Measurements from ENCODE around the gene GPR155. TPM values are rescaled to one million over a fixed set of nuclear protein-coding genes. Genes with fewer than 3 reads are reported as not detected.
A peak's percentile ranks its signal among the peaks of the same experiment; 100 is the strongest.

Gene GPR155
- total and polyA plus RNA-seq, 2 donors from 2014 or later: 7.6 to 8.1 TPM

GRCh38 chr2:174477759-174478158 is 9.1 kb downstream of the GPR155 start:
- DNase-seq (no peak), FAIRE-seq (no peak)
- Histone ChIP-seq H3K27me3 (ENCODE audit: control insufficient read depth, insufficient read depth, low read length) (no peaks in the 10 kb centered on the region), H3K9ac (ENCODE audit: low read length in 3 of 3) (no peak overlapping the region), H3K27ac (ENCODE audit: low read depth in 2 of 2, low read length in 2 of 2) (no peak overlapping the region), H3K4me1 (ENCODE audit: control insufficient read depth in 2 of 3, insufficient read depth in 2 of 3, low read depth in 1 of 3, low read length in 3 of 3) (peaks cover 0 to 4% (median 0%) of the 10 kb centered on the region in 3 donors), H3K36me3 (ENCODE audit: control insufficient read depth in 2 of 3, insufficient read depth in 3 of 3, low read length in 3 of 3) (peaks cover 0 to 3% (median 0%) of the 10 kb centered on the region in 3 donors), H3K4me3 (ENCODE audit: low read length in 3 of 3) (no peak overlapping the region), H3K9me3 (ENCODE audit: control insufficient read depth in 2 of 3, insufficient read depth in 1 of 3, low read length in 3 of 3) (no peaks in the 10 kb centered on the region)
- no peak for TF ChIP-seq CTCF (IDR thresholded peaks at IDR 0.05; ENCODE audit: borderline replicate concordance, extremely low read depth, insufficient read depth)
- intact Hi-C loops (cut with DNase I): no loop called here

GRCh38 chr2:174473796-174474195 is 13.0 kb downstream of the GPR155 start:
- Histone ChIP-seq H3K27me3 (ENCODE audit: control insufficient read depth, insufficient read depth, low read length) (no peaks in the 10 kb centered on the region), H3K9ac (ENCODE audit: low read length in 3 of 3) (no peak overlapping the region), H3K36me3 (ENCODE audit: control insufficient read depth in 2 of 3, insufficient read depth in 3 of 3, low read length in 3 of 3) (peaks cover 0 to 3% (median 0%) of the 10 kb centered on the region in 3 donors), H3K4me1 (ENCODE audit: control insufficient read depth in 2 of 3, insufficient read depth in 2 of 3, low read depth in 1 of 3, low read length in 3 of 3) (peaks cover 0 to 4% (median 0%) of the 10 kb centered on the region in 3 donors), H3K9me3 (ENCODE audit: control insufficient read depth in 2 of 3, insufficient read depth in 1 of 3, low read length in 3 of 3) (no peaks in the 10 kb centered on the region), H3K4me3 (ENCODE audit: low read length in 3 of 3) (no peak overlapping the region), H3K27ac (ENCODE audit: low read depth in 2 of 2, low read length in 2 of 2) (no peak overlapping the region)
- no peak for DNase-seq
- TF ChIP-seq CTCF (IDR thresholded peaks at IDR 0.05; ENCODE audit: borderline replicate concordance, extremely low read depth, insufficient read depth): no peak
- no peak for FAIRE-seq
- intact Hi-C loops (cut with DNase I): no loop called here

GRCh38 chr2:174465327-174465726 is 21.5 kb downstream of the GPR155 start:
- Histone ChIP-seq H3K36me3 (ENCODE audit: control insufficient read depth in 2 of 3, insufficient read depth in 3 of 3, low read length in 3 of 3) (peaks cover 0 to 3% (median 0%) of the 10 kb centered on the region in 3 donors), H3K9me3 (ENCODE audit: control insufficient read depth in 2 of 3, insufficient read depth in 1 of 3, low read length in 3 of 3) (no peaks in the 10 kb centered on the region), H3K27ac (ENCODE audit: low read depth in 2 of 2, low read length in 2 of 2) (no peak overlapping the region), H3K4me3 (ENCODE audit: low read length in 3 of 3) (no peak overlapping the region), H3K9ac (ENCODE audit: low read length in 3 of 3) (no peak overlapping the region), H3K4me1 (ENCODE audit: control insufficient read depth in 2 of 3, insufficient read depth in 2 of 3, low read depth in 1 of 3, low read length in 3 of 3) (no peaks in the 10 kb centered on the region), H3K27me3 (ENCODE audit: control insufficient read depth, insufficient read depth, low read length) (no peaks in the 10 kb centered on the region)
- no peak for FAIRE-seq
- TF ChIP-seq CTCF (IDR thresholded peaks at IDR 0.05; ENCODE audit: borderline replicate concordance, extremely low read depth, insufficient read depth): no peak
- intact Hi-C loops (cut with DNase I): no loop called here
- DNase-seq: peak in 2 of 5 donors; percentile 21 to 40

- H3K36me3 ChIP-seq (ENCODE audit: control insufficient read depth in 2 of 3, insufficient read depth in 3 of 3, low read length in 3 of 3): peaks cover 0 to 11% (median 3%) of the 10 kb centered on the region in 3 donors
- FAIRE-seq: no peak
- intact Hi-C loops (cut with DNase I): no loop called here
These were observed 25.6 kb downstream of the GPR155 start for GRCh38 chr2:174461221-174461620.

More at GRCh38 chr2:174461221-174461620, 25.6 kb downstream of the GPR155 start:
- H3K4me1 ChIP-seq (ENCODE audit: control insufficient read depth in 2 of 3, insufficient read depth in 2 of 3, low read depth in 1 of 3, low read length in 3 of 3): no peaks in the 10 kb centered on the region
- H3K9me3 ChIP-seq (ENCODE audit: control insufficient read depth in 2 of 3, insufficient read depth in 1 of 3, low read length in 3 of 3): no peaks in the 10 kb centered on the region
- TF ChIP-seq CTCF (IDR thresholded peaks at IDR 0.05; ENCODE audit: borderline replicate concordance, extremely low read depth, insufficient read depth): no peak
- H3K27ac ChIP-seq (ENCODE audit: low read depth in 2 of 2, low read length in 2 of 2): no peak overlapping the region
- no peaks in the 10 kb centered on the region for H3K27me3 ChIP-seq (ENCODE audit: control insufficient read depth, insufficient read depth, low read length)
- DNase-seq: no peak
- H3K9ac ChIP-seq (ENCODE audit: low read length in 3 of 3): no peak overlapping the region
- H3K4me3 ChIP-seq (ENCODE audit: low read length in 3 of 3): no peak overlapping the region

Data from kidney (tissue), 14 donors.